Measurements from ENCODE around the gene AGPAT1. TPM values are rescaled to one million over a fixed set of nuclear protein-coding genes. Genes with fewer than 3 reads are reported as not detected.

The AGPAT1 gene
- total and polyA plus RNA-seq, 2 of the 13 experiments (the other 11 are each of a cell fraction or from before 2014, with no cell fraction given) = 51.3 to 139 TPM

- Histone ChIP-seq H3K27ac (ENCODE audit: extremely low read length, insufficient read depth, low read length) (no peak overlapping the region), H2AFZ (ENCODE audit: low read length) (no peak overlapping the region), H4K20me1 (ENCODE audit: insufficient read depth, low read length) (no peaks in the 10 kb centered on the region), H3K4me1 (ENCODE audit: insufficient read depth, low read length) (peaks cover 17% of the 10 kb centered on the region), H3K36me3 (replicated peaks in 1 of 2; ENCODE audit: control insufficient read depth in 1 of 2, insufficient read depth in 2 of 2, low read length in 2 of 2) (peaks cover 18 to 52% of the 10 kb centered on the region in 2 experiments), H3K9ac (ENCODE audit: insufficient read depth, low read depth, low read length) (no peak overlapping the region), H3K4me2 (ENCODE audit: low read depth, low read length) (no peak overlapping the region), H3K9me3 (ENCODE audit: low read length) (no peaks in the 10 kb centered on the region), H3K79me2 (ENCODE audit: insufficient read depth, low read length) (peaks cover 18% of the 10 kb centered on the region), H3K4me3 (replicated peaks in 1 of 3; ENCODE audit: insufficient read depth in 1 of 3, low read depth in 2 of 3, low read length in 3 of 3) (no peak overlapping the region), H3K27me3 (ENCODE audit: control insufficient read depth in 1 of 2, insufficient read depth in 2 of 2, low read length in 2 of 2) (no peaks in the 10 kb centered on the region)
- intact Hi-C loops (cut with micrococcal nuclease; ENCODE audit: unreplicated experiment) = no loop called here
- FAIRE-seq (no peak), ATAC-seq (peak; percentile 61; the same call in 2 of the 3 replicates), DNase-seq (ENCODE audit: low spot score) (no peak)
- WGBS (ENCODE audit: low lambda C conversion rate) = 94% methylated on average over 8 of the region's 11 CpGs
- BruUV-seq (replicated peaks) = no TSS peak
- in situ Hi-C loops (cut with HindIII; ENCODE audit: extremely low pct_ligation_motif_present, low pct_unique_long_range_greater_than_20kb) = no loop called here
- ChIA-PET POLR2A (interaction anchor here (1.1 to 1.4 kb wide), 2 partner anchors 9 to 52 kb away, joined by 3 to 5 read pairs; no protein-coding TSS in a partner anchor), CTCF (ENCODE audit: low intra/inter-chr PET ratio, low total read pairs) (no interaction called here)
- TF ChIP-seq CTCF (CRISPR knock-in tag; IDR thresholded peaks at IDR 0.05) (peak; percentile 28; the same call in 1 of the 2 replicates), ZNF263 (CRISPR knock-in tag; IDR thresholded peaks at IDR 0.05) (peak; percentile 86; the same call in 1 of the 2 replicates), HNRNPL (IDR thresholded peaks at IDR 0.05; ENCODE audit: low read depth, low read length) (0 out of 2 replicates have a peak, but pooled peaks have one; percentile 48), STAG1 (CRISPR knock-in tag; IDR thresholded peaks at IDR 0.05) (peak; percentile 30), ZNF563 (CRISPR knock-in tag; IDR thresholded peaks at IDR 0.05) (no peak), GATAD1 (CRISPR knock-in tag; IDR thresholded peaks at IDR 0.05) (no peak), ZNF740 (CRISPR knock-in tag; IDR thresholded peaks at IDR 0.05) (peak; percentile 82), KAT2B (IDR thresholded peaks at IDR 0.05; ENCODE audit: borderline replicate concordance, low read depth, low read length) (no peak), SPEN (CRISPR knock-in tag; IDR thresholded peaks at IDR 0.05; ENCODE audit: low read depth) (no peak), TCF7L2 (IDR thresholded peaks at IDR 0.05; ENCODE audit: low read depth, low read length) (no peak), RBM22 (optimal IDR thresholded peaks at IDR 0.05; ENCODE audit: low read length) (peak; percentile 19), AGO2 (optimal IDR thresholded peaks at IDR 0.05; ENCODE audit: low read depth, low read length) (peak; percentile 93), HDAC6 (IDR thresholded peaks at IDR 0.05; ENCODE audit: low read depth, low read length) (no peak), POLR2A (IDR thresholded peaks at IDR 0.05; ENCODE audit: insufficient read depth in 1 of 2, low read depth in 2 of 2, low read length in 2 of 2) (peak; percentile 22 to 26; a peak in 1 of 4 replicates), IKZF5 (CRISPR knock-in tag; IDR thresholded peaks at IDR 0.05) (no peak), RBFOX2 (IDR thresholded peaks at IDR 0.05; ENCODE audit: low read depth, low read length) (peak; percentile 53; the same call in 1 of the 2 replicates), TBP (CRISPR knock-in tag; IDR thresholded peaks at IDR 0.05) (no peak), EED (CRISPR knock-in tag; IDR thresholded peaks at IDR 0.05) (0 out of 2 replicates have a peak, but pooled peaks have one; percentile 30), RFXAP (CRISPR knock-in tag; IDR thresholded peaks at IDR 0.05; ENCODE audit: borderline replicate concordance) (no peak), ZNF484 (CRISPR knock-in tag; IDR thresholded peaks at IDR 0.05; ENCODE audit: borderline replicate concordance, low read depth) (no peak), HNF4A (CRISPR knock-in tag; IDR thresholded peaks at IDR 0.05) (0 out of 2 replicates have a peak, but pooled peaks have one; percentile 32)
Observed at GRCh38 chr6:32168807-32169591, 6.9 kb downstream of the AGPAT1 start.
